GM19324 (cell line): ENCODE results near the gene WDR44.
A peak's percentile ranks its signal among the peaks of the same experiment; 100 is the strongest.
"Not testable (repeated sequence)": the region's sequence is repeated elsewhere in the genome, so short reads cannot be mapped to it uniquely, and the experiment has no call there.

Source experiments
- ATAC-seq: cut with Tn5 transposase; IDR thresholded peaks from one replicate; pipeline ENCODE4 v1.9.1; 2021; ENCODE audit warnings: mild to moderate bottlenecking, moderate library complexity; ENCODE audit not compliant: unreplicated experiment, low FRiP score

The WDR44 gene, protein sequence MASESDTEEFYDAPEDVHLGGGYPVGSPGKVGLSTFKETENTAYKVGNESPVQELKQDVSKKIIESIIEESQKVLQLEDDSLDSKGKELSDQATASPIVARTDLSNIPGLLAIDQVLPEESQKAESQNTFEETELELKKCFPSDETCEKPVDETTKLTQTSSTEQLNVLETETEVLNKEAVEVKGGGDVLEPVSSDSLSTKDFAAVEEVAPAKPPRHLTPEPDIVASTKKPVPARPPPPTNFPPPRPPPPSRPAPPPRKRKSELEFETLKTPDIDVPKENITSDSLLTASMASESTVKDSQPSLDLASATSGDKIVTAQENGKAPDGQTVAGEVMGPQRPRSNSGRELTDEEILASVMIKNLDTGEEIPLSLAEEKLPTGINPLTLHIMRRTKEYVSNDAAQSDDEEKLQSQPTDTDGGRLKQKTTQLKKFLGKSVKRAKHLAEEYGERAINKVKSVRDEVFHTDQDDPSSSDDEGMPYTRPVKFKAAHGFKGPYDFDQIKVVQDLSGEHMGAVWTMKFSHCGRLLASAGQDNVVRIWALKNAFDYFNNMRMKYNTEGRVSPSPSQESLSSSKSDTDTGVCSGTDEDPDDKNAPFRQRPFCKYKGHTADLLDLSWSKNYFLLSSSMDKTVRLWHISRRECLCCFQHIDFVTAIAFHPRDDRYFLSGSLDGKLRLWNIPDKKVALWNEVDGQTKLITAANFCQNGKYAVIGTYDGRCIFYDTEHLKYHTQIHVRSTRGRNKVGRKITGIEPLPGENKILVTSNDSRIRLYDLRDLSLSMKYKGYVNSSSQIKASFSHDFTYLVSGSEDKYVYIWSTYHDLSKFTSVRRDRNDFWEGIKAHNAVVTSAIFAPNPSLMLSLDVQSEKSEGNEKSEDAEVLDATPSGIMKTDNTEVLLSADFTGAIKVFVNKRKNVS

DNA sequence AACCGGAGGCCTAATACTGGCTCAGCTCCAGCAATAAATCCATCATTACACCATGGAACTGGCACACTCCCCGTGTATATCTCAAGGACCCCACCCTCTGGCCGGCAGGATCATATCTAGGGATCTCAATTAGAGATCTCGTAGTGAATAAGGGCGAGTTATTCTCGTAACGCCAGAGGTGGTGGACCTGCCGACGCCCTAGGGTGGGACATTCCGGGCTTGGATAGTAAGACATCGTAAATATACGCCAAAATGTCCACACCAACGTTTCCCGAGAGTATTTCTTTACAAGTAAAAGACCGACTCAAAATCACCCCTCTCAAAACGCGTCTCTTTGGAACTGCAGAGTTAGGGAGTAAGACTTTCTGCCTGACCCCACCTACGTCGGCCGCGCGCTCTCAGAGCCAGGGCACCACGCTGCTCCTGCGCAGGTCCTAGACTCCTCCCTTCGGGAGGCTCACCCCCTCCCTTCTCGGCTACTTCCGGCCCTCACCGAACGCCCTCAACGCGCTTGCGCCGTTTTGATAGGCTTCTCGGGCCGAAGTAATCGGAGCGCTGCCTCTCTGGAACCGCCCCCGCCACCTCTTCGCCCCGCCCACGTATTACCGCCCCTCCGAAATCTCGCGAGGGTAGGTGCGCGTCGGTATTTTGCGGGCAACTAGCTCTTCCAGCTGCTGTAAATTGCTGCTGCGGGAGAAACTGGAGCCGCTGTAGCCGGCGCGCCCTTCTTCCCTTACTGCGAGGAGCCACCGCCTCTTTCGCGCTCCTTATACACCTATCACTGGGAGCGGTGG, at the start of gene WDR44:
Gene WDR44, plus strand, starts transcription at position 643 of the 794 bp plus-strand sequence. CDS start 398 bp downstream, outside the sequence.
- ATAC-seq: peak; percentile 94

DNA sequence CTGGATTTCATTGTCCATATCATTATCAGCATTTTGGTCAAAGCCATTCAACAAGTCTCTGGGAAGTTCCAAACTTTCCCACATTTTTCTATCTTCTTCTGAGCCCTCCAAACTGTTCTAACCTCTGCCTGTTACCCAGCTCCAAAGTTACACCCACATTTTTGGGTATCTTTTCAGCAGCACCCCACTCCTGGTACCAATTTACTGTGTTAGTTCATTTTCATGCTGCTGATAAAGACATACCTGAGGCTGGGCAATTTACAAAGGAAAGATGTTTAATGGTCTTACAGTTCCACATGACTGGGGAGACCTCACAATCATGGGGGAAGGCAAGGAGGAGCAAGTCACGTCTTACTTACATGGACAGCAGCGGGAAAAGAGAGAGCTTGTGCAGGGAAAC, 40.1 kb upstream of the WDR44 start:
- ATAC-seq: not testable (repeated sequence)

- ATAC-seq: no peak
These were observed 30.4 kb upstream of the WDR44 start for GRCh38 chrX:118315529-118315928.

DNA sequence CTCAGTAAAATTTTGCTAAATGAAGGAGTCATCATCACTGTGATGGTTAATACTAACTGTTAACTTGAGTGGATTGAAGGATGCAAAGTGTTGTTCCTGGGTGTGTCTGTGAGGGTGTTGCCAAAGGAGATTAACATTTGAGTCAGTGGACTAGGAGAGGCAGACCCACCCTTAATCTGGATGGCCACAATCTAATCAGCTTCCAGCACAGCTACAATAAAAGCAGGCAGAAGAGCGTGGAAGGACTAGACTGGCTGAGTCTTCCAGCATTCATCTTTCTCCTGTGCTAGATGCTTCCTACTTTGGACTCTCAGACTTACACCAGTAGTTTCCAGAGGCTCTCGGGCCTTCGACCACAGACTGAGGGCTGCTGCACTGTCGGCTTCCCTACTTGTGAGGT, 21.3 kb upstream of the WDR44 start:
- no peak for ATAC-seq

DNA sequence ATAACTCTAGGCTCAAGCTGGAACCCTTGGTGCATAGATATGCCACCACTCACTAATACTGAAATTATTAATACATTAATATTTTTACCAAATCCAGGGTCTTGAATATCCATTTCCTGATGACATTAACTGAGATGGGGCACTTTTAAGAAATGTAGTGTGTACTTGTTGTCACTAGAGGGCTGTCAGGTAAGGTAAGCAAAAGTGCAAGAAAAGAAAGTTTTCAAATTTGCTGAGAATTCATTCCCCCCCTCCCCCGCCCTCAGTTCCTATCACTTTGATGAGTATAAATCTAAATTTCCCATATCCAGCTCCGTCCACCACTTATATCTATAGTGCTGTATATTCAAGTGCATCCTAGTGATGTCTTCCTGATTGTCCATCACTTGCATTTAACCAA, 20.5 kb upstream of the WDR44 start:
- ATAC-seq: no peak

- ATAC-seq: no peak
These were observed 16.7 kb upstream of the WDR44 start for GRCh38 chrX:118329175-118329574.

GRCh38 chrX:118337687-118338086, 8.2 kb upstream of the WDR44 start:
- no peak for ATAC-seq

GRCh38 chrX:118338930-118339329, 7.0 kb upstream of the WDR44 start:
- no peak for ATAC-seq

GRCh38 chrX:118345045-118345463, 852 bp upstream of the WDR44 start:
- no peak for ATAC-seq

DNA sequence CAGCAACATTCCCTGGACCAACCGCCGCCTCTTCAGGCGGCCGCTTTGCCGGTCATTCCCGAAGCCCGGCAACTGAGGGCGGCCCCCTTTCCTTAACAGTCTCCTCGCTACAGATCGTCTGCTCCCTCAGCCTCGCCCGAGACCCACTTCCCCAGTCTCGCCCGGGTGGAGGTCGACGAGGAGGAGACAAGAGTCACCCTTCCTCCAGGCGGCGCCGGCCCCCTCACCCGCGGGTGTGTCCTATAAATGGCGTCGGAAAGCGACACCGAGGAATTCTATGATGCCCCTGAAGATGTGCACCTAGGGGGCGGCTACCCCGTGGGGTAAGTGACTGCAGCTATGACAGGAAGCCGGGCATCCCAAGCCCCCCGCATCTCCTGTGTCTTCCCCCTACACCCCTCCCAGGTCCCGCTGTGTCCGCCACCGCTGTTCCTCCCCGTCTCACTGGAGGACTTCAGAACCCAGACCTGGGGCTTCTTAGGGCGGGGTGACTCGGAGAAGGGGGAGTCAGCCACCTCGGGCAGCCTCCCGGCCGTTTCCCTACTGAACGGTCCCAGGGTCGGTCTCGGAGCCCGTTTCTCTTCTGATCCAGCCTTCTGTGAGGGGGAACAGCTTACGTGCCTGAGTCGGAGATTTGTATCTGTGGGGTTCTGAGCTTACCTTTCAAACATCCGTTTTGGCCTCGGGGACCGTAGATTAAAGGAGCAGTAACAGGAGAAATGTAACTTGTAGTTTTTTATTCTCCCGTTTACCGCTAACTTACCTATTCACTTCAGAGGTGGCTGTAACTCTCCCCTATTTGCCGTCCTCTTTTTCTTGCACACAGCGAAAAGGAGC, 570 bp downstream of the WDR44 start:
- ATAC-seq: peak; percentile 25

- no peak for ATAC-seq
These were observed 1.2 kb downstream of the WDR44 start for GRCh38 chrX:118347131-118347530.

DNA sequence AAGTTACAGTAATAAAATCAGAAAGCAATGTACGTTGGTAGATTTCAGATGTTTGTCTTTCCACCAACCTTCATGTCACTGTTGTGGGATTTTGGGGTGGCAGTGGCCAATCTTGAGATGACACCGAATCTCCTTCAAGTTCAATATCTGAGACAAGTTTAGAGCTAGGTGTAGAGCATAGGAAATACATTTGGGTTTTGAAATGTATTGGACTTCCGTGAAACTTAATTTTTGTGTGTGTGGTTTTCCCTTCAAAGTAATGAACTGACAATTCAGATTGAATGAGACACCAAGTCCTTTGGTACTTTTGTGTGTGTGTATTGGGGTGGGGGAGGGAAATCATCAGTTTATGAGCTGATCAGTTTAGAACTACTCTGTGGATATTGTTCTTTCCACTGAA, 1.8 kb downstream of the WDR44 start:
- ATAC-seq: no peak

GRCh38 chrX:118348186-118348810, 2.4 kb downstream of the WDR44 start:
- ATAC-seq: no peak

GRCh38 chrX:118349188-118349587, 3.3 kb downstream of the WDR44 start:
- ATAC-seq: no peak

- no peak for ATAC-seq
These were observed 4.3 kb downstream of the WDR44 start for GRCh38 chrX:118350221-118350620.

- ATAC-seq: no peak
These were observed 4.8 kb downstream of the WDR44 start for GRCh38 chrX:118350706-118351105.

DNA sequence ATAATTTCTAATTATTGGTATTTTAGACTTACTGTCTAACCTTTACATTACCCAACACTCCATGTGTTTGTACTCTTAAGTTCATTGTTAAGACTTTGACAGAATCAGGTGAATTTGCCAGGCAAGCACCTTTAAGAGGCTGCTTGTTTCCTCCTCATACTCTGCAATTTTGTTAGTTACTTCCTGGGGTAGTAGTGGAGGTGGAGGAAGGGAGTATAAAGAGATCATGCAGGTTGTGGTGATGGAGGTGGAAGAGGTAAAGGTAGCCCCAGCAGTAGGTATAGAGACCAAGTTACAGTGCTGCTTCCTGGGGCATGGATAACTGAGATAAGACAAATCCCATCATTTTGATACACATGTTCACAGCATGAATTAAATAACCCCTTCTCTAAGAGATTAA, 6.7 kb downstream of the WDR44 start:
- ATAC-seq: no peak

GRCh38 chrX:118353081-118353850, 7.4 kb downstream of the WDR44 start:
- ATAC-seq: no peak
